A172 (cell line): ENCODE data around the gene CERS6. TPM values are rescaled to one million over a fixed set of nuclear protein-coding genes. Genes with fewer than 3 reads are reported as not detected.

Source experiments
- DNase-seq: peaks from one replicate; pipeline ENCODE4 v3.0.0-alpha.2; 2015; ENCODE audit warnings: low spot score
- total RNA-seq: library from RNA; depleted of rRNA; stranded (reverse); fragments of >200 nt; shearing (Covaris generic); gene quantifications from 2 replicates; pipeline ENCODE4 v1.2.3, GENCODE V29; 2014

CERS6 gene
- total RNA-seq, 1 experiment from 2014 or later, result 25.4 TPM

DNA sequence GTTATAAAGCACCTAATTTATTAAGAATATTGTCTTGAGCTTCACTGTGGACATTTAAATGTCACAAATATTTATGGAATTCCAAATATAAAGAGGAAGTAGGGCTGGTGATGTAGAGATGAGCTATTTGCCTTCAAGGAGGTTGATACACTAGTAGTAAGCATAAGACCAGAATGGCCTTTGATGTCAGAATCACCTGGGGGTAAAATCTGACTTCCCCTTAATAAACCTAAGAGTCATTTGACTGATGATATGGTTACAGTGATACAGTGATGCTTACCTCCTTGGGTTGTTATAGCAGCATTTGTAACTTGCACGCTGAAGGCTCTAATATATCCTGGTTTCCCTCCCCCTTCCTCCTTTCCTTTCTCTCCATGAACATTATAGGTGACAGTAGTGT lies 143.7 kb downstream of the CERS6 start:
- no peak for DNase-seq

DNA sequence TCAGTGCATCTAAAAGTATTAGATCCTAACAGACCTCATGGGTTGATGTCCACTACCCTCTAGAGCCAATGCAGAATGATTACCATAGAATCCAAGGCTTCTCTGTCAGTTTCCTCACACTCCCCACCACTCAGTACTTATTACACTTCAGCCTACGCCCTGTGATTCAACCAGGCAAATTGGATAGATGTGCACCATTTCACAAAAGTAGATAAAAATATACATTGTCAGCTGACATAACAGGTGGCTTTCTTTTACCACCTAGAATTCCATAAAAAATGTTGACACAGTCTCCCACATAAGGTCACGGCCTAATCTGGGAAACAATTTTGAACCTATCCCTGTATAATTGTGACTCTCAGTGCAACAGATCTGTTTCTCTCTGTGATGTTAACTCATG lies 144.9 kb downstream of the CERS6 start:
- no peak for DNase-seq

DNA sequence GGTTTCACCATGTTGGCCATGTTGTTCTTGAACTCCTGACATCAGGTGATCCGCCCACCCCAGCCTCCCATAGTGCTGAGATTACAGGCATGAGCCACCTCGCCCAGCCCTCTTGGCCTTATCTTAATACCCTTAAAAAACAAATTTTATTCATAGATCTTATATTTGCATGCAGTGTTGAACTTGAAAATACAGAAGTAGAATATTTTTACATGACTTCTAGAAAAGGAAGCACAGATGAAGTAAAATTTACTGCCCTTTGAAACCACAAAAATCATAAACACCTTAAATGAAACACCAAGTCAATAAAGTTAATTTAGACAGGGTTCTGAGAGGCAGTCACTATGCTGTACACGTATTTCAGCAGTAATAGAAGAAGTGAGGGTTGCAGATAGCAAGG lies 145.7 kb downstream of the CERS6 start:
- no peak for DNase-seq

DNA sequence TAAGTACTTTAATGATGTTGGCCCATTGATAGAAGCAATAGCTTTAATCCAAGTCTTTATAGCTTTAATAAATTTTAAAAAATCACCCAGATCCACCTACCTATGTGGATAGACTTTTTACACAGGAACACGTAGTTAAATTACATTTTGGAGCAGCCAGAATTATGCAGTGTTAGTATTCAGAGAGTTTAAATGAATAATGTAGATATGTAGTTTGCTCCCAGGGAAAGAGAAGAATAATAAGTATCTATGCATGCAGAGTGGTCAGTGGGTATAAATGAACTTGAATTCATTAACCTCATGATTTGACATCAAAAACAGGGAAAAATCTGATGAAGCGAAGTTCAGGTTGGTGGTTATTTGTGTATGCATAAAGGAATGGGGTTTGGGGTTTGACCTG lies 146.3 kb downstream of the CERS6 start:
- no peak for DNase-seq

DNA sequence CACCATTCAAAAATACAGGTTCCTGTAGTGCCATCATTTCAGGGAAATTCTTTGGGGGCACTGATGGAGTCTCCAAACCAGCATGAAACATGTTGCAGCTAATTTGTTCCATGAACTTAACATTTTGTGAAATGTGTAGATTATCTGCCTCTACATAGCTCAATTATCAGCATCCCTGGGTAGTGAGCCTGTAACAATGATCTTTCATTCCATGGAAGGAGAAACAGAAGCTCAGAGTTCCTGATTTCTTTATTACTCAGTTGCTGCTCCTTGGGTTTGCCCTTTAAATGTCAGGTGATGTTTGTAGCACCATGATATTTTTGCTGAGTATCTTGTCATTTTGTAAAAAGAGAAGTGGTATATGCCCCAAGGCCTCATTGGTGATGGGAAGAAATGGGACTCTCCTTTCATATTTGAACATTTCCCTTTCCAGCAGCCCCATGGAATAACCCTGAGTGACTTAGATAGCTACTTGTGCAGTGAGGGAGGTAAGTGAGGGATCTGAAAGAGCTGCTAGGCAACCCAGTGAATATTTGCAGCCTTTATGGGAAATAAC lies 146.9 kb downstream of the CERS6 start:
- no peak for DNase-seq

DNA sequence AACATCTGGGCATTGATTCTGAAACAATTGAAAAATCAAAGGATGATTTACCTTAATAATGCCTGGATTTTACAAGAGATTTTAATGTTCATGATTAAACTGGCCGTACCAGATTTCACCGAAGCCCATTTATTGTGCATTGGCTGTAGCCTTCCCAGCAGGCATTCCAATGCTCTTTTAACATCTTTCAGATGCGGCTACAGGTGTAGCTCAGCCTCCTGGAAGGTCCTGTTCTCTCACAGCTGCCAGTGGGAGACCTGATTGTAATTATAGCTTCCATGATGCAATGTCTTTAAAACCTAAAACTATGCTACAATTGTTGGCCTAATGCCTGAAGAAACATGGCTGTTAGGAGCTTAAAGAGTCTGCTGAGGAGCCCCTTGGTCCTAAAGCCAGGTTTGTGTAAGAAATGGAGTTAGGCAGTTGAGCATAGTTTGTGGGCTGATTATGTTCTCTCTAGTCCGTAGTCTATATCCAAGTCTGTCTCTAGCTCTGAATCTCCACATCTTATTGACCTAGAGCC lies 147.4 kb downstream of the CERS6 start:
- DNase-seq, result no peak

DNA sequence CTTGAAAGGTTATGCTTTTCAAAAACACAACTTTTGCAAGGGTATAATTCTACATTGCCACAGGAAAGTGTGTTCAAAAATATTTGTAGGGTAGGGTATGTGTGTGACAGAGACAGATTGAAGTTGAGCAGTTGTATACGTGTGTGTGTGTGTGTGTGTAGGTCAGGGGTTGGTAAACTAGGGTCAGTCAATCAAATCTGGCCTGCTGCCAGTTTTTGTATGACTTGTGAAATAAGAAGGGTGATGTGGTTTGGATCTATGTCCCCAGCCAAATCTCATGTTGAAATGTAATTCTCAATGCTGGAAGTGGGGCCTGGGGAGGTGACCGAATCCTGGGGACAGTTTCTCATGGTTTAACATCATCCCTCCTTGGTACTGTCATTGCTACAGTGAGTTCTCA lies 148.2 kb downstream of the CERS6 start:
- no peak for DNase-seq

DNA sequence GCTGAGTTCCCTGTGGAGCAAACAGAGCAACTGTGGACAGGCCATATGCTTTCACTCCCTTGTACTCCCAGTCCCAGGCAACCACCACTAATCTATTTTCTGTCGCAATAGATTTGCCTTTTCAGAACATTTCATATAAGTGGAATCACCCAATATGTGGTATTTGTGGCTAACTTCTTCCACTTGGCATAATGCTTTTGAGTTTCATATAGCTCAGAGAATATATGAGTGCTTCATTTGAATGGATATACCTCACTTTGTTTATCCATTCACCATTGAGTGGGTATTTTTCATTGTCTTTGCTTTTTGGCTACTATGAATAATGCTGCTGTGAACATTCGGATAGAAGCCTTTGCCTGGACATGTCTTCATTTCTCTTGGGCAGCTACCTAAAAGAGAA lies 151.9 kb downstream of the CERS6 start:
- DNase-seq, result no peak

DNA sequence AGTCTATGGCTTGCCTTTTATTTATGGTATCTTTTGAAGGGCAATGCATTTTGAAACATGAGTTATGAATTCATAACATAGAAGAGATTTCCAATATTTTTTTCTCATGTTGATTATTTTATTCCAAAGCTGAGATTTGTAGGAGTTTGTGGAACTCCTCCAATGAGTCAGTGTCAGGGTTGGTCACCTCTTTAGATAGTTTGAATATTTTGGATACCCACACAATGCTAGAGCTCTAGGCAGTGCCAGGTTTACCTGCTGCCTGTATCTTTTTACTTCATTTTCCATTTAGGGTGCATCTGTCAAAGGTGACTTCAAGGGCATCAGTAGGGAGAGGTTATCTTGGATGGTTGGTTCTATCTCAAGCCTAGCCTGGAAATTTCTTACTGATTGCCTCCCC lies 152.7 kb downstream of the CERS6 start:
- DNase-seq, result no peak

DNA sequence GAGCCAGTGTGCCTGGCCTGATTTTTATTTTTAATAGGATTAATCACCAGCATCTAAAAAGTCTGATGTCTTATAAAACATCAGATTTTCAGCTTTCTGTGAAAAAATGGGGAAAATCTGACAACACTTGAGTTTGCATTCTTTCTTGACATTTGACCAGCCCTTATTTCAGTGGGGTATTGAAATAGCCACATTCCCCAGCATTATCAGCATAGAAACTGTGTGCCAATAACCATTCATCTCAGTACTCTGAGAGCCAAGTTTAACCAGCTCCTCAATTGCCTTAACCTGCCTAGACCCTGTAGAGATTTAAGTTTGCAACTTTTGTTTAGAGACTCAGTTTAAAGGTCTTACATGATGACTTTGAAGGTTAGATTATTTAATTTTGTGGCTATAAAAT lies 155.0 kb downstream of the CERS6 start:
- DNase-seq, result no peak

DNA sequence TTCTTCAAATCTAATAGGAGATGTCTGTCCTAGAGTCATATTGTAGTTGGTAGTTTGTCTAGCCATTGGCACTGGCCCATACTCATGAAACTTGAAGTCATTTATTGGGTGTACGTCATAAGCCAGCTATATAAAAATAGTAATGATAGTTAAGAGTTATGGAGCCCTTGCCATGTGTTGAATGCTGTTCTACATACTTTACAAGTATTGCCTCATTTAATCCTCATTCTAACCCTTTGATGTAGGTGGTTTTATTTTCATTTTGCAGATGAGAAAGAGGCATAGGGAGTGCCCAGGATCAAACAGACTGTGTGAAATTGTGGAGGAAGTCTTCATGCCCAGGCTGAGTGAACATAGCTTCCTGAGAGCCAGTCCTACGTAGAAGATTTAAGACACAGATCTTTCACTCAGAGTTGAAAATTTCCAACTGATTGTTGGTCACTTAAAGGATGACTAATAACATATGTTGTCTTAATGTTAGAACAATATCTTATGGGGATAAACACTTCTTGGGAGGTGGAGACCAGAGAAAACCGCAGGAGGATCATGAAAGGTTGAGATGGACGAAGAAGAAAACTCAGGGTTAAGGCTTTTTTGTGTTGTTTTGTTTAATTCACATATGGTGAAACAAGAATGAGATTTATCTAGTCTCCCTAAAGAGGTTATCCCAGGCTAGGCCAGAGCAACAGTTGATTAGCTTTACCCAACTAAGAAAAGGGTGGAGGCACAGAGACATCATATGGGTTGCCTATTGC lies 156.0 kb downstream of the CERS6 start:
- no peak for DNase-seq

DNA sequence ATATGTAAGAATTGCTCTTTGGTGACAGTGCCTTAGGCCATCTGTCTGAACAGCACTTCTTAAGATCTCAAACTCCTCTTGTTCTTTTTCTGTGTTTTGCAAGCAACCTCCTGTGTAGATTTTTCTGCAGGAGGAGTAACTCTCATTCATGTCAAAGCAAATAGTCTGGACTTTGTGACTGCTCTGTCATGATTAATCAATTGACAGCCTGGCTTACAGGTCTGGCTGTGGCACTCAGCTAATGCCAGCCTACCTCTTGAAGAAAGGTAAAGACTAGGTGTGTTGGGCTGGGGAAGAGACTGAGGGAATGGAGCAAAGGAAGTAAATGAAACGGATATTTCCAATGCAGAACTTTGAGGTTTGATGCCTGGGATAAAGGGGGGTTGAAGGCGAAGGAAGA lies 156.6 kb downstream of the CERS6 start:
- no peak for DNase-seq

DNA sequence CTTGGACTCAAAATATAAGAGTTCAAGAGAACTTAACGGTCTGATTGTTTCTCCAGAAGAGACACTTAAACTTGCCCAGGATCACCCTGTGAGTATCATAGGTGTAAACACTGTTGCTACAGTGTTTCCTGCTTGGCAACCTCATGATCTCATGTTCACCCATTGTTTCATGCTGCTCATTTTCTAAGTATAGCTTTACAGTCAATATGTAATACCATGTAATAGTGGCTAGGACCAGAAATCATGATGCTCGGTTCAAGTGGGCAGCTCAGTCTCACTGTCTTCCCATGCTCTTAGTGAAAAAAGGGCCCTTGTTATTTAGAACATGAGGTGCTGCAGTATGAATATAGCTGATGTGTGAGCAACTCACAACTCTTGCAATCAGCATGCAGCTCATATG lies 157.5 kb downstream of the CERS6 start:
- DNase-seq, result no peak

DNA sequence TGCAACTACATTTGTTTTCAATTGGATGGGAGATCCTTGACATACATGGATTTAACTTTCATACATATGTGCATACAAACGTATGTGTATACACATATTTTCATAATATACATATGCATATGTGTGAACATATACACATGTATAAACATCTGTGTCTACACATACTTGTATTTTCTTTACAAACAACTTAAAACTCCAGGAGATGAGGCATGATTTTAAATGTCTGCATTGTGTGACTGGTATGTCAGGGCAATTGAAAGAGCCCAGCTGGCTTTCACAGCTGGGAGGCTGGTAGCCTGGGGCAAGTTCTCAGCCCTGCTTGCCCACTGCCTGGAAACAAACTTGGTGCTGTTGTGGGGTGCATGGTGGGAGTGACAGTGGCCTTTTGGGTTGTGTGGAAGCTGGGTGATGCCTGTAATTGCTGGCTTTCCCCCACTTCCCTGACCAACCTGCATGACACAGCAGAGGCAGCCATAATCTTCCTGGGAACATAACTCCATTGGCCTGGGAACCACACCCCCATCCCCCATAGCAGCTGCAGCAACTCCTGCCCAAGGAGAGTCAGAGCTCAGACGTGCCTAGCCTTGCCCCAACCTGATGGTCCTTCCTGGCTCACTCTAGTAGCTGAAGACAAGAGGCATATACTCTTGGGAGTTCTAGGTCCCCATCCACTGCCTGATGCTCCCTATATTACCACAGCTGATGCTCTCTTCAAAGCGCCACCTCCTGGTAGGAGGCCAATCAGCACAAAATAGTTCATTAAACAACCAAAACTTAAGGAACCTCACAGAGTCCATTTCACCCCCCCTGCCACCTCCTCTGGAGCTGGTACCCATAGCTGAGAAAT lies 158.3 kb downstream of the CERS6 start:
- peak; percentile 7 for DNase-seq

DNA sequence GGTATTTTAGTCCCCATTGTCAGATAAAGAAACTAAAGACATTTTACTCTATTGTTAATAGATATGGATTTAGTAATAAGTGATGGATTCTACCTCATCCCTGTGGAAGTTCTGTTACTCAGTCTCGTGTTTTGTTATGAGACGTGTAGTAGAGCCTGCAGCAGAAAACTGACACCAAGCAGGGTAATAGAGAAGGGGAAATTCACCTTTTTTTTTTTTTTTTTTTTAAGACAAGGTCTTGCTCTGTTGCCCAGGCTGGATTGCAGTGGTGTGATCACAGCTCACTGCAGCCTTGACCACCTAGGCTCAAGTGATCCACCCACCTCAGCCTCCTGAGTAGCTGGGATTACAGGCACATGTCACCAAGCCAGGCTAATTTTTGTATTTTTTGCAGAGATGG lies 164.5 kb downstream of the CERS6 start:
- DNase-seq, result no peak

DNA sequence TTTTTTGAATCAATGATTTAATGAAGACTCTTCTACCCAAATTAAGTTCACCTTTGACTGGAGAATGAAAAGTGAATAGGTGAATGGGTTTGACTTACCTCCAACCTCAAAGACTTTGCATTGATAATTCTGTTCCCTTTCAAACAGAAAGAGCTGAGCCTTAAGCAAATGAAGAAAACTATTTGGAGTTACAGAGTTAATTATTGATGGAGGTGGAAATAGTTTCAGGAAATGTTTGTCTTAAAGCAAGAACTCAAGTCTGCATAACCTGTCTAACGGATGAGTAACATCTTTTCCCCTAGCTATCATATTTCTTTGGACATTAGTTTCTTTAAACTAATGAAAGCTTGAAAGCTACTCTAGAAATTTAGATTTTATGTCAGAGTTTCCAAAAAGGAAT lies 166.5 kb downstream of the CERS6 start:
- no peak for DNase-seq

DNA sequence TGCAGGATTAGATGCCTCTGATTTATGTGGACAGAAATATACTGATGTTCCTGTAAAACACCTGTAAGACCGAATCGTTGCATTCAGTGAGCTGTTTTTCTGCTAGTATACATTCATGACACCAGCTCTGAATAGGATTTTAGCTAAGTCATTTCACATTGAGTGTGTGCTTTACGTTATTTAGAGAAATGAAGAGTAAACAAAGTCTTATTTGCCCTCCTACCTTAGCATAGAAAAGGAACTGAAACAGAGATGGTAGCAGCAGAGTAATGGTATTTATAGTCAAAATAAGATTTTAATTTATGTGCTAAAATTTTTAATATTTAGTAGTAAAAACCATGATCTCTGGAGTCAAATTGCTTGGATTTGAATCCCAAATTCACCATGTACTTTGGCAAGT lies 168.0 kb downstream of the CERS6 start:
- no peak for DNase-seq

DNA sequence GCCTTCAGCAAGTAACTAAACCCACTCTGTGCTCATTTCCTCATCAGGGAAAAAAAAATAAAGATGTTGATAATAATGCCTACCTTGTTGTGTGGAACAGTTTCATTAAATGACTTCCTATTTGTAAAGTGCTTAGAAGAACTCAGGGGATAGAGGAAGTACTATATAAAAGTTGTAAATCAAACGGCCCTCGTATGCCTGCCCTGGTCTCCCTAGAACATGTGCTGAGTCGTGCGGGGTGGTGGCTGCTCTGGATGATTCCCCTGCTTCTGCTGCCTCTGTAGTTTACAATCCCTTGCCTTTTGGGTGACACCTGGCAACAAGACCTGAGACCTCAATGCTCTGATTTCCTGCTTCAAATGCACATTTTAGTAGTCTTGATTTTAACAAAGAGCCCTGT lies 170.0 kb downstream of the CERS6 start:
- peak; percentile 8 for DNase-seq

DNA sequence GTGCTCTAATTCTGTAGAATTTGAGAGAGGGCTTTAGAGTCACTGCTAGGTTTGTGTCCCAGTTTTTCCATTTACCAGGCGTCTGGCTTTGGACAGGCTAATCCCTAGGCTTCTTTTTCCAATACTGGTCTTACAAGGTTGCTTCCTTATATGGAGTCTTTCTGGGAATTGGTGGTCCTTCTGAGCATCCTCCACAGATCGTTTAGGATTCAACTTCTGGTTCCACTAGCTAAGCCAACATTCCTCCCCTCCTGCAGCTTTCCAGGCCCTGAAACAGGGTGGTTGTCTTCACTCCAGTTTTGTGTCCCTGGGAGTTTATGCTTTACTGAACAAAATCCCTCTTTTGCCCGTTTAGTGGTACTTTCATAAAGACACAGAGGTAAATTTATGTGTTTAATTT lies 170.6 kb downstream of the CERS6 start:
- no peak for DNase-seq

DNA sequence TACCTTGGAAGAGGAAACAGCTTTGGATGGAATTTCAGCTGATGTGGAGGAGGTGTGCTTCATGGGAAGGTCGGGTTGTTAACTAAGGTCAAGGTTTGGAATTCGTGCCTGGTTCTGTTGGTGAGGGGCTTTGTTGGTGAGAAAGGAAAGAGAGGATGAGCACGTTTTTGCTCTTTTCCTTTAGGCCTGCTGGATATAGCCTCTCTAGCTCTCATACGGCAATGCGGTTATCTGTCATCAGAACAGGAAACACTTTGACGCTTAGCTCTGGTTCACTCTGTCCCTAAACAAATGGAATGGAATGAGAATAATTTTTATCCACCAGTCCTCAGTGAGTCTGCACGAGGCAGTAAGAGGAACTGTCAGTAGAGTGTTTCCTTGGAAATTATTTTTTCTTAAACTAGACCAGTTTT lies 176.6 kb downstream of the CERS6 start:
- DNase-seq, result no peak

DNA sequence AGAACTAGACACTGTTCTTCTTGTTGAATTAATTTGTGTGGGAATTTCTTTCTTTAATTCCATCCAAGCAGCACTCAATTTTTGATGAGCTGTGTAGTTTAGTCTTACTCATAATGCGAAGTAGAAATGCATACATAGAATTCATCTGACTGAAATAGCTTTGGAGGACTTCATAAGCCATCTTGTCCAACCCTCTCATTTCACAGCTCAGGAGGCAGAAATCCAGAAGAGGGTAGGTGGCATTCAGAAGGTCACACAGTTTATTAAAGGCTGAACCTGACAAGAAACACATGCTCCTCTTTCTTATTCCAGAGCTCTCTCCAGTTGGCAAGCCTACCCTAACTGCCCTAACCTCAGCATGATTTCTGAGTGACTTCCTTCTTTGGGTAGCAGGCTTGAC lies 177.1 kb downstream of the CERS6 start:
- no peak for DNase-seq

DNA sequence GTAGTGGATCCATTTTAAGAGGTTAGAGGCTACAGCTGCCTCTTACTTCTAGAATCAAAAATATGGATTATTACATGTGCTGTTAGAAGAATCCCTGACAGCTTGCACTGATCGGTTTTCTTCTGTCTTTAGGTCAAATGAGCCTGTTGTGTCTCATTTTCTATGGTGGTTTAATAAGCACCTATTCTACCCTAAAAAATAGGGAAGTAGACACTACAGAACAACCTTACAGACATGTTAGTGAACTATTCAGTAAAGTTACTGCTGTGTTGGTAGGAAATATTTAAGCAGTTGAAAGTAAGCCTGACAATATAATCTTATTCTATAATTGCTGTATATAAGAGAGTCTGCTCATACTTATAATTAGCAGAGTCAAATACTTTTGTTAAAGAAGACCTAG lies 177.8 kb downstream of the CERS6 start:
- DNase-seq, result no peak

DNA sequence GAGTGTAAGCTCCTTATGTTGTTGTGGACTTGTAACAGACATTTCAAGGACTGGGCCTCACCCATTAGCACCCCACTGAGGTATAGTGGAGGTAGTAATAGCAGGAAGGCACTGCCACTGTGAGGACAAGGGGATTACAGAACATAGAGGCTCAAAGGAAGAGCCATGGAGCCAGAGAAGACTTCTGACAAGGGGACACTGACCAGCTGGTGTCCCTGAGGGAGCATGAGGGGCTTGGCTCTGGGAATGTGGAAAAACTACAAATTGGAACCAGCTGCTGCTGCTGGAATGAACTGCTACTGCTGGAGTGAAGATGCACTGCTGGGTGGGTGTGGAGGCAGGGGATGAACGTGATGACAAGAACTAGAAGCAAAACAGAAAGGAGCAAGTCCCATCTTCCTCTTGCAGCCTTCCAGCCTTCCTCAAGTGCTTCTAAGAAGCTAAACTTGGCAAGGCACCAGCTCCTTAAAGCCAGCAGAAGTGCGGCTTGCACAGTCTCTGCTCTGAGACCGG lies 179.0 kb downstream of the CERS6 start:
- no peak for DNase-seq
